GM19240 (cell line): ENCODE data around the gene NPW.
"Not testable (repeated sequence)": the region's sequence is repeated elsewhere in the genome, so short reads cannot be mapped to it uniquely, and the experiment has no call there.

Source experiments
- DNase-seq: peaks from one replicate; pipeline ENCODE4 v3.0.0; 2011; ENCODE audit warnings: low spot score; ENCODE audit not compliant: insufficient read length

Gene NPW

DNA sequence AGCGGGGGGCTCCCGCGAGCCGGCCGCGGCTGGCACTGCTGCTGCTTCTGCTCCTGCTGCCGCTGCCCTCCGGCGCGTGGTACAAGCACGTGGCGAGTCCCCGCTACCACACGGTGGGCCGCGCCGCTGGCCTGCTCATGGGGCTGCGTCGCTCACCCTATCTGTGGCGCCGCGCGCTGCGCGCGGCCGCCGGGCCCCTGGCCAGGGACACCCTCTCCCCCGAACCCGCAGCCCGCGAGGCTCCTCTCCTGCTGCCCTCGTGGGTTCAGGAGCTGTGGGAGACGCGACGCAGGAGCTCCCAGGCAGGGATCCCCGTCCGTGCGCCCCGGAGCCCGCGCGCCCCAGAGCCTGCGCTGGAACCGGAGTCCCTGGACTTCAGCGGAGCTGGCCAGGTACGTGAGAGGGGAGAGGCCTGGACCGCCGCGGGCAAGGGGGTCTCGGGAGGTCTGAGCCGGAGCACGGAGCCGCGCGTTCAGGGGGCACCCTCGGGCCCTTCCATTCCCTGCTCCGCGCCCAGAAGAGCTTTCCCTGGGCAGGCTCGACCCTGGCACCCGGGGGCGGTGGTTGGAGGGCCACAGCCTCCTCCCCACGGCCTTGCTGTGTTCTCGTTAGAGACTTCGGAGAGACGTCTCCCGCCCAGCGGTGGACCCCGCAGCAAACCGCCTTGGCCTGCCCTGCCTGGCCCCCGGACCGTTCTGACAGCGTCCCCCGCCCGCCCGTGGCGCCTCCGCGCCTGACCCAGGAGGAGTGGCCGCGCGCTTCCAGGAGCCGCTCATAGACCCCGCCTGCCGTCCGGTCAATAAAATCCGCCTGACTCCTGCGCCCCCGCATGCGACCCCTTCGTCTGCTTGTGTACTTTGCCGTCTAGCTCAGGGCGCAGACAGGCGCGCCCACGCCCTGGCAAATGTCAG, 591 bp downstream of the NPW start:
- DNase-seq: no peak

DNA sequence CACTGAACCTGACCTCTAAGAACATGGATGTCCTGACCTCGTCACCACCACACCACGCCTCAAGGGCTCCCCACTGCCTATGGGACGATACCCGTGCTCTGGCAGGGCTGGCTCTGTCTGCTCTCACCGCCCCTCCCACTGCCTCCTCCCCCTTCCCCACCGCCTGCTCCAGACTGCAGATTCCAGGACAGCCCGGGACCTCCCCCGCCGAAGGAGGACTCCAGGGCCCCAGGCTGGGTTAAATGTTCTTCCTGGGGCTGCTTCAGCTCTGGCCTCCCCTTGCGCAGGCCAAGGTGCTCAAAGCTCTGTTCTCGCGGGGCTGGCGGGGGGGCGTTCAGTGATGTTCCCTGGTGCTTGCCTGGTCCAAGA, 3.1 kb downstream of the NPW start:
- no peak for DNase-seq

DNA sequence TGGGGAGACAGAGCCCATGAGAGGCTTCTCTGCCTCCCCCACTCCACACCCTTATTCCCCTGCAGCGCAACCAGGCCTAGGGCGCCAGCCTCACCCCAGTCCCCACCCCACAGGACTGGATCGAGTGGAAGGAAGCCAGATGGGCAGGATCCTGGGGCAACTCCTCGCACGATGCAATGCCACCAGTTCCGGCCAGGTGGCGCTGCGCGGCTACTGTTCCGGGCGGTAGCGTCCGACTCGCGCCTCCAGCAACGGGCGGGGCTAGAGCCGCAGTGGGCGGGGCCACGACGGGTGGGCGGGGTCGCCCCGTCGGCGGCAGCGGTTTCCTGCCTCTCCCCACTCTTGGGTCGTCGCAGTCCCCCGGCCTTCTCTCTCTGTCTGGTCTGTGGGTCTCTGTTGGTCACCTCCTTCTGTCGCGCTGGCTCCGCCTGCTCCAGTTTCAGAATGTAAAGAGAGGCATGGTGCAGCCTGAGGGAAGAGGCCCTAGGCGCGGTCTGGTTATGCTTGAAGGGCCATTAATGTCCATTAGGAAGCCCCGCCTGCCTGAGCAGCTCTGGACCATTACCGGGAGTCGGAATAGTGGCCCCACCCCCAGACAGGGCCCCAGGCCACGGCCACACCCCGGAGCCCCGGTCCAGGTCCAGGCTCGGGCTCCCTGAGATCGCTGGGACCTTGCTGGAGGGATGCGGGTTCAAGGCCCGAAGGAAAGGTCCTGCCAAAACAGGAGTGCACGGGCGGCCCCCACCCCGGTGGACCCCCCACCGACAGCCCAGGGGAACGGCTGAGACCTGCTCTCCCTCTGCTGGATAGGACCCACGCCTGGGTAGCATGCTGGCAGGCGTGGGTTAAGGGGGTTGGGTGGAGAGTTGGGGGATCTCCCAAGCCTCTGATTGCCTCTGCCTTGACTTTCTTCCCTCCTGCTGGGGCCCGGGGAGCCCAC, 3.8 kb downstream of the NPW start:
- DNase-seq: peak; percentile 100

DNA sequence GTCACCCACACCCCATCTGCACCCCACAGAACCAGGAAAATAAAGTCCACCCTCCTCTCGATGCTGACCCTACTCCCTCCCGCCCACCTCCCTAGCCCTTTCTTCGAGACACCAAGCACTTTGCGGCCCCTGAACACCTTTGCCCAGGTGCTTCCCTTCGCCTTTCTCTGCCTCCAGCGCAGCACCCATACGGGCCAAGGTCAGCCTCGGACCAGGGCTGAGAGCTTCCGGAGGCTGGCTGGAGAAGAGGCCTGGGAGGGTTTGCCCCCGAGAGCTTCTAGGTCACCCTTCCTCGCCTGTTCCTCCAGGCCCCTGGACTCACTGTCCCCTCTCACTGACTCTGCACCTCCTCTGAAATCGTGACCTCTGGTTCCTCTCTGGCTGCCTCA, 4.4 kb downstream of the NPW start:
- no peak for DNase-seq

DNA sequence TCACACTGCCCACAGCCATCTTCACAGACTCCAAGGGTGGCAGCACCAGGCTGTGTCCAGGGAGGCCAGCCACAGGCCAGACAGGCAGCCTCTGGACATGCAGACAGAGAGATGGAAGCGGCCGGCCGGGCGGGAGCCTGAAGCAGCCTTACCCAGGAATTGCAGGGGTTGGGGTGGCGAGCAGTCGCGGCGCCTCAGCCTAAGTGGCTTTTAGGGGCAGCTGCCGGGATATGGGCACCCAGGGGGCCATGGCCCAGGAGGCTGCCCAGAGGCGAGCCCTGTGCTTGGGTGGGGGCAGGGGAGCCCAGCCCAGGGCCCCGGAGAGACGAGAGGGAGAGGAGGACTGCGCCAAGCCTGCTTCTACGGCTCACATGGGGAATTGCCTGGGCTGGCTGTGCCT, 5.7 kb downstream of the NPW start:
- DNase-seq: no peak

DNA sequence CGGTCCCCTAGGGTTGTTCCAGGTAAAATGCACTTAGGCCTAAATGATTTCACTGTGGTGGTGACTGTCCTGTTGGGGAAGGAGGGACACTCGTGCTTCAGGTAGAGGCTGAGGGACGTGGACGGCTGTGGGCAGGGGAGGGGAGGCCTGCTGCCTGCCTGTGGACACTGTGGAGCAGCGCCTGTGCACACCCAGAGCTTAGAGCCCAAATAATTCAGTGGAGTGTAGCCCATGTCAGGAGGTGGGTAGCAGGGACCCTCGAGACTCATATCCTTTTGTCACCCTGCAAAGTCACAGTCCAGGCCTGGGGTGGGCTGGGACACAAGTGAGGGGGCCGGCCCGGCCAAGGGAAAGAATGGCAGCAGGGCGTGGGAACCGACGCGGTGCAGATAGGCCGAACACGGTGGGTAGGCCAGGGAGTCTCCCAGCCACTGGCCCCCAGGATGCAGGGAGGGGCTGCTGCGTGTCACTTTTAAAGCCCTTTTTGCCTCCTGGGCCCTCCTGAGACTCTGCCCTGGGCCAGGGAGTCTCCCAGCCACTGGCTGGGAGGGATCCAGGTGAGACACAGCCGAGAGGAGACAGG, 6.4 kb downstream of the NPW start:
- DNase-seq: no peak

DNA sequence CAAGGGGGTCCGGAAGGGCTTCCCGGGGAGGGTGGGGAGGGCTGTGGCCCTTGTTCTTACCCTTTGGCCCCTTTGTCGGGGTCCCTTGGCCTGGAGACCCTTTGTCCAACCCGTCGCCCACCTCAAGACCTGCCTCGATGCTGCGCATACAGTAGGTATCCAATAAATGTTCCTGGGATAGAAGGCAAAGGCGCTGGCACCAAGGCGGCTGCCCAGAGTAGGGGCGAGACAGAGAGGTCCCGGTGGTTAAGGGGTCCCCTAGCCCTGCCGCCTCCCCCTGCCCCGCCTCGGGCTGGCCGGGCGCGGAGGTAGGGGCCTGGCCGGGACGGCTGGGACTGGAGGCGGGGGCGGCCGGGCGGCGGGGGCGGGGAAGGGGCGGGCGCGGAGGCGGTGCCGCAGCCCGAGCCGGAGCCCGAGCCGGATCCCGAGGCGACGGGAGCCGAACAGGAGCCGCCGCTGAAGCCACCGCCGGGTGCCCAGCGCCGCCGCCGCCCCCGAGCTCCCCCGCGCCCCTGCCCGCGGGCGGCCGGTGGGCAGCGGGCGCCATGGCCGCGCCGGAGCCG, 7.0 kb downstream of the NPW start, which contains the start of gene NHERF2:
Gene NHERF2, plus strand, starts transcription at position 442 of the 563 bp plus-strand sequence. Its CDS starts 104 bp downstream, at position 546.
- DNase-seq: no peak

DNA sequence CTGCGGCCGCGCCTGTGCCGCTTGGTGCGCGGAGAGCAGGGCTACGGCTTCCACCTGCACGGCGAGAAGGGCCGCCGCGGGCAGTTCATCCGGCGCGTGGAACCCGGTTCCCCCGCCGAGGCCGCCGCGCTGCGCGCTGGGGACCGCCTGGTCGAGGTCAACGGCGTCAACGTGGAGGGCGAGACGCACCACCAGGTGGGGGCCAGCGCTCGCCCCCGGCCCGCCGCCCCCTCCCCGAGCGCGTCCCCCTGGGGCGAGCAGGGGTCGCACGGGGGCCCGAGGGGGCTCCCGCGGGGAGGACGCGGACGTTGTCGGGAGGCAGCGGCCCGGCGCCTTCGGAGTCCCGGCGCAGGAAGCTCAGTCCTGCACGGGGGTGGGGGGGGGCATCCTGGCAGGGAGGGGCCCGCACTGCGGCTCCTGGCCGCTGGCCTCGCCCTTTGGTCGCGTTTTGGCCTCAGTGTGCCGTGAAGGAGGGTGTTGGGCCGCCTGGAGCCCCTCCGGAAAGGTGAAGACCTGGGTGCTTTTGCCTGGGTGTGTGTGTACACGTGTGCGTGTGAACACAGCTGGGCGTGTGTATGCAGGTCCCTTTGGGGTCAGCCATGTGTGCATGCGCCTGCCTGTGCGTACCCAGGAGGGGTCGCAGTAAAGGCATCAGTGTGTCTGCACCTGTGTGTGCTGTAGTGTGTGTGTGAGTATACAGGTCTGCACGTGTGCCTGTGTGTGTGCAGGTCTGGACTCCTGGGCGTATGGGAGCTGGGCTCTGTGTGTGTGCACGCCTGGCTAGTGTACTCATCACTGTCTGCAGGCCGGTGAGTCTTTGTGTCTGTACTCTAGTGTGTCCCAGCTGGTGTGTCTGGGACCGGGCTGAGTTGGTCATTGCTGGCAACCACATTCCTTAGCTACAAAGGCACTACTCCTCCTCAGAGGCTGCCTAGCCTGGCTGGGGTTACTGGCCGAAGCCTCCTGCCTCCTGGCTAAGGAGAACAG, 7.7 kb downstream of the NPW start:
- DNase-seq: no peak

DNA sequence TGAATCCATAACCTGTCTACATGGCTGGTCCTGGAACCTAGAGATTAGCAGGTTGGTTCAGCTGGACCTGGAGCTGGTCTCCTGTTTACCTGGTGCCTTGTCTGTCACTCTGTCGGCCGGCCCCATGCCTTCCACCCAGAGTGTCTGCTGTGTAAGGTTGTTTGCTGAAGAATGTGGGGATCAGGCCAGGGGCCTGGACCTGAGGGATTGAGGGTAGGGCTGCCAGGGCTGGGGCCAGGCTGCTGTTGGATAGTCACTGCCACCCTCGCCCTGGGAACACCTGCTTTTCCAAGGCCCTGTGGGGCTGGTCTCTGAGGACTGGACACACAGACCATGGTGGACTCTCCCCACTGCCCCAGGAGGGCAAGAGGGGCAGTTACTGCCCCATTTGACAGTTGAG, 8.6 kb downstream of the NPW start:
- no peak for DNase-seq

DNA sequence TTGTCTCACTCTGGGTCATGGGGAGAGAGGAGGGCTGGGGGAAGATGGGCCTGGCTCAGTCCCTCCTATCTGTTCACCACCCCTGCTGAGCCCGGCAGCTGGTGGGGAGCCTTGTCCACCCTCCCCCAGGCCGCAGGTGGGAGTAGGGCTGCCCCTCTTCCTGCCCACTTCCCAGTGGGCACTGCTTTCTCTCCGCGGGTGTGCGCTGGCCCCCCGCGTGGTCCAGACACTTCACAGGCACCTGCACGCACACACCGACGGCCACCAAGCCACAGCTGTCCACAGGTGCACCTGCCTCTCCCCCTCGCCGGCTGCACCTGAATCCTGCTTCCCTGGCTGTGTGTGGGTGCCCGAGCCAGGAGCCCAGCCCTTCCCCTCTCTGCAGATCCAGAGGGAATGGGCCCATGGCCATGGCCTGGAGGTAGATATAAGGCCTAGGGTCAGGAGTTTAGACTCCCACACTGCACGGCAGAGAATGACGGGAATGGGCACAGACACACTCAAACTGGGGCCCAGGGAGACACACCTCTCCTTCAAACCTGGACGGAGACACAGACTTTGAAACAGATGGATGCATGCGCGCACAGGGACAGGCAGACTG, 9.1 kb downstream of the NPW start:
- no peak for DNase-seq

DNA sequence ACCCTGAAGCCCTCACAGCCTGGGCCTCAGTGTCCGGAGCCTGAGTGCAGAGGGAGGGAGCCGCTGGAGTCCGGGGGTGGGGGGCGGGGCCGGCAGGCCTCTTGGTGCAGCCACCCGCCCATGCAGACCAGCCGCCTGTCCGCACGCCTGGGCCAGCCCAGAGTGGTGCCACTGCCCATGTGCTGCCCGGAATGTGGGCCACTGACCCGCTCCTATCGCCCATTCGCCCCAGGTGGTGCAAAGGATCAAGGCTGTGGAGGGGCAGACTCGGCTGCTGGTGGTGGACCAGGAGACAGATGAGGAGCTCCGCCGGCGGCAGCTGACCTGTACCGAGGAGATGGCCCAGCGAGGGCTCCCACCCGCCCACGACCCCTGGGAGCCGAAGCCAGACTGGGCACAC, 9.8 kb downstream of the NPW start:
- no peak for DNase-seq

DNA sequence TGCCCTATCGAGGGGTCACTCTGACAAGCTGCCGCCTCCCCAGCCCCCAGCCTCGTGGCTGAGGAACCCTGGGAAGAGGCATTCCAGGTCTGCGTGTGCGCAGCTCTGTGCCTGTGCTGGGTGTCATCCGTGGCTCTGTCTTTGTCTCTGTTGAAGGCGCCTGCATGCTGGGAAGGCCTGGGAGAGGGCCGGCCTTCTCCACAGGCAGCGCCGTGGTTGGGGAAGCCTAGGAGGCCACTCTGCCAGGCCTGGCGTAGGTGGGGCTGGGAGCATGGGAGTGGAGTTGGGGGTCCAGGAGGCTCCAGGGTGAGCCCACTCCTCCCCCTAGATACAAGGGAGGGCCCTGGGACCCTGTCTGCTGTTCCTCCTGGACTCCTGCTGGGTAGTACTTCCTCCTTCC, 10.5 kb downstream of the NPW start:
- DNase-seq: no peak

DNA sequence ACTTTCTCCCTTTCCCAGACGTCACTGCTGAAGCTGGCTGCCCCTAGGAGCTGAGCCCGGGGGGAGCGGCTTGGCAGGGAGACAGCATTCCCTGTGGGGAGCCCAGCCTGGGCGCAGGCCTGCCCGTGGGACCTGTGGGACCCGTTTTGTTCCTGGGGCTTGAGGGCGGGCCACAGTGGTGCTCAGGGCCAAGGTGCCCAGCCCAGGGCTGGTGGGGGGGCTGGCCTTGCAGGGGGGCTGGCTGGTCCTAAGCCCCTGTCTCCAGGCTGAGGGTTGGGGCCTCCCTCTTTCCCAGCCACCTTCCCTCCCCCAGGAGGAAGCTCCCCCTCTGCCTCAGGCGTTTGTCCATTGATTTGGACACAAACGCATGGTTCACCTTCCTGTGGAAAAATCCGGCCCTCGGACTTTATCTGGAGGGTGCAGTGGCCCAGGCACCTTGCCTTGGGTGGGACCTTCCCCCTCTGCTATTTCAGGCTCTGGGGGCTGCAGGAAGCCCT, 11.5 kb downstream of the NPW start:
- DNase-seq: no peak

DNA sequence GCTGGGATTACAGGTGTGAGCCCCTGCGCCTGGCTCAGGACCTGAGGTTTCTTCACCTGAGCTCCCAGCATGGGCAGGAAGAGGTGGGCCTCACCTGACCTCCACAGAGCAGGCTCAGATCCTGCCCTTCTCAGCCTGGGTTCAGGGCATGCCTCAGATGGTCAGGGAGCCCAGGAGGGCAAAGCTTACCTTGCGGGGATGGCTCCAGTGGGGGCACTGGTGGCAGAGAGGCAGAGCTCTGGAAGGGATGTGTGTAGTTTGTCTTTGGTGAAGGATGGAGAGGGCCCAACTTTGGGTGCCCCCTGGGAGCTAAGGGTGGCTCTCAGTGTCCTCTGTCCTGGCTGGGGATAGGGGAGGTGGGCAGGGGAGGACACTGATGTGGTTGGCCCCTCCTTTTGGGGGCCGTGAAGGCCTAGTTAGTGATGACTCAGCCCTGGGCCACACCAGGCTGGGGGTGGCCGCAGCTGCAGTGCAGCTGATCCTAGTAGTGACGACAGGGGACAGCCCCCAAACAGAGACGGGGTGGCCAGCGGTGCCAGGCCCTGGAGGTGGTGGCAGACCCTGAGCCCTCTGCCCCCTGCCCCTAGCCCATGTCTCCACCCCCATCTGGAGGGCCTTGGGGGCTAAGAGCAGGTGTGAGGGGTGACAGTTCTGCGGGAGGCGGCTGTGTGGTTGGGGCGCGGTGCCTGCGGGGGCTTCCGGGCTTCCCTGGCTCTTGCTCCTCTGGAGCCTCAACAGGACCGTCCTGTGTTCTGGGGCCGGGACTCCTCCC, 12.9 kb downstream of the NPW start:
- DNase-seq: no peak

DNA sequence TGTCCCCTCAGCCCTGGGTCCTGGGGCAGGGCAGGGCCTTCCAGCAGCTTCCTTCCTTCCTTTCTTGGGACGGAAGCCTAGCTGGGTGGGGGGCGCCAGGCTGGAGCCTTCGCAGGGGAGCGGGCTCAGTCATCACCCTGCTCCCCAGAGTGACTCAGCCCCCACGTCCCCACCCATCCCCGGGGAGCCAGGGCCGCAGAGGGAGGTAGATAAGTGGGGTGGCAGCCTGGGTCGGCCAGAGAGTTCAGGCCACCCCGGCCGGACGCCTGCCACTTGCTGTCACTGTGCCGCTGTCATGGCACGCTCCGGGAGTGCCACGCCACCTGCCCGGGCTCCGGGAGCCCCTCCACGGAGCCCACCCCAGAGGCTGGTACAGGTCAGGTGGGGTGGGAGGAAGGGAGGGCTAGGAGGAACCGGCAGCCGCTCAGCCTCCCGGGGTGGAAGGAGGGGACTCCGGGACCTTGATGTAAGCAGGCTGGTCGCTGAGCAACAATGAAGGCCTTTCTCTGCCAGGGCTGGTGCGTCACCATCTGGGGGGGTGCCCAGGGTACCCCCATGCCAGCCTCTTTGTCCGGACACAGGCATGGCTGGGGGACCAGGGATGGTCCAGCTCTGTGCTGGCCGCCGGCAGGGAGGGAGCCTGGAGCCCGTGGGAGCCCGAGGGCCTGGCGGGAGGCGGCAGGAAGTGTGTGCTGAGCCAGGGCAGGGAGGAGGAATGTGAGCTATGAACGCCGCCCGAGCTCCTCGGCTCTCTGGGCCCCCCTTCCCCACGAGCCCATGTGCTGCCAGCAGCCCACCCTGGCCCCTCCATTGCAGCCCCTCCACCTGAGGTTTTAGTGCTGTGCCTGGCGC, 13.7 kb downstream of the NPW start:
- no peak for DNase-seq

DNA sequence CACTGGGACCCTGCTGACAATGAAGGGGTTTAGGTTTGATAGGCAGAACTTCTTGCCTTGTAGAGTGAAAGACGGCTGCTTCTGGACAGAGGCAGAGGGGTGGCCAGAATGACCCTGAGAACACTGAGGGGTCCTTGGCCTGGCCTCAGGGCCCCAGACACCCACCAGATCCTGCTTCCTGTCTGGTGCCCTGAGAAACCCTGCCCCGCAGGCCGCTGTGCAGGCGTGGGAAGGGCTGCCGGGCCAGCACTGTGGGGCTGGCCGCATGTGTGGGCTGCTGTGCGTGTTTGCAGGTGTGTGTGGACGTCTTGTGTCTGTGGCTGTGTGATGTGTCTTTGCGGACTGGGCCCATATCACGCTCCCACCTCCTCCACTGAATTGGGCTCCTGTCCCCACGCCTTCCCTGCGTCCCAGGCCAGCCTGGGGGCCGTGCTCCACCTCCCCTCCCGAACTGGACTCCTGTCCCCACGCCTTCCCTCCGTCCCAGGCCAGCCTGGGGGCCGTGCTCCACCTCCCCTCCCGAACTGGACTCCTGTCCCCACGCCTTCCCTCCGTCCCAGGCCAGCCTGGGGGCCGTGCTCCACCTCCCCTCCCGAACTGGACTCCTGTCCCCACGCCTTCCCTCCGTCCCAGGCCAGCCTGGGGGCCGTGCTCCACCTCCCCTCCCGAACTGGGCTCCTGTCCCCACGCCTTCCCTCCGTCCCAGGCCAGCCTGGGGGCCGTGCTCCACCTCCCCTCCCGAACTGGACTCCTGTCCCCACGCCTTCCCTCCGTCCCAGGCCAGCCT, 14.5 kb downstream of the NPW start:
- not testable (repeated sequence) for DNase-seq

DNA sequence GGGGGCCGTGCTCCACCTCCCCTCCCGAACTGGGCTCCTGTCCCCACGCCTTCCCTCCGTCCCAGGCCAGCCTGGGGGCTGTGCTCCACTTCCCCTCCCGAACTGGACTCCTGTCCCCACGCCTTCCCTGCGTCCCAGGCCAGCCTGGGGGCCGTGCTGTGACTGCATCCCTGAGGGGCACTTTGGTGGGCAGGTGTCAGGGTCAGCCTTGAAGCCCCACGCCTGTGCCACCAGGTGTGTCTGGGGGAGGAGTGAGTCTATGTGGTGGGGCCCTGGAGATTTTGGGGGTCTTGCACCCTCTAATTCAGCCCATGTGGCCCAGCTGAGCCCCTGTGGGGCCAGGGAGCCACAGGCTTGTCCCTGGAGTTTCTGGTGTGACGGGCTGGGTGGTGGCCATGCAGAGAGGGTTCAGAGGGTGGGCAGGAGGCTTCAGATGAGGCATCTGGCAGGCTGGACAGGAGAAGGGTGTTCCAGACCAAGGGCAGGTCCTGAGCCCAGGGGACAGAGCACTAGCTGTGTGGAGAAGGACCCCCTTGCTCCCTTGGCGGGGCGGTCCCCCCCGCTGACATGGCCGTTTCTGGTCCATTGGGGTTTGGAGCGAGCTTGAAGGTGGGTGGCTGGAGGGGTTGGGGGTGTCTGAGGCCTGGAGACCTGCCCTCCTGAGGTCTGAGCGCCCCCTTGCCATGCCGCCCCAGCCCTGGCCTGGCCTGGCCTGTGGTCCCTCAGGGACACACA, 15.3 kb downstream of the NPW start:
- DNase-seq: no peak
